Neural cell (in vitro differentiated cells): ENCODE measurements around the gene HEXD.

Experiments
- EZH2 ChIP-seq: fragments of 200-600, 300-800 bp; shearing (Covaris generic), sonication (generic); IDR thresholded peaks from 2 replicates; pipeline ENCODE4 v1.6.1; 2014; ENCODE audit warnings: antibody characterized with exemption, low read length, borderline replicate concordance, mild to moderate bottlenecking; ENCODE audit not compliant: insufficient read depth, poor library complexity, severe bottlenecking
- TAF1 ChIP-seq: IDR thresholded peaks from 2 replicates; pipeline ENCODE4 v1.6.1; 2012; ENCODE audit warnings: low read depth
- TF ChIP-seq, protein P1 (sequence below): fragments of 450-650 bp; IDR thresholded peaks from 2 replicates; pipeline ENCODE4 v1.5.1; 2014; ENCODE audit warnings: antibody characterized with exemption, mild to moderate bottlenecking, moderate library complexity; ENCODE audit not compliant: poor library complexity, severe bottlenecking

DNA sequence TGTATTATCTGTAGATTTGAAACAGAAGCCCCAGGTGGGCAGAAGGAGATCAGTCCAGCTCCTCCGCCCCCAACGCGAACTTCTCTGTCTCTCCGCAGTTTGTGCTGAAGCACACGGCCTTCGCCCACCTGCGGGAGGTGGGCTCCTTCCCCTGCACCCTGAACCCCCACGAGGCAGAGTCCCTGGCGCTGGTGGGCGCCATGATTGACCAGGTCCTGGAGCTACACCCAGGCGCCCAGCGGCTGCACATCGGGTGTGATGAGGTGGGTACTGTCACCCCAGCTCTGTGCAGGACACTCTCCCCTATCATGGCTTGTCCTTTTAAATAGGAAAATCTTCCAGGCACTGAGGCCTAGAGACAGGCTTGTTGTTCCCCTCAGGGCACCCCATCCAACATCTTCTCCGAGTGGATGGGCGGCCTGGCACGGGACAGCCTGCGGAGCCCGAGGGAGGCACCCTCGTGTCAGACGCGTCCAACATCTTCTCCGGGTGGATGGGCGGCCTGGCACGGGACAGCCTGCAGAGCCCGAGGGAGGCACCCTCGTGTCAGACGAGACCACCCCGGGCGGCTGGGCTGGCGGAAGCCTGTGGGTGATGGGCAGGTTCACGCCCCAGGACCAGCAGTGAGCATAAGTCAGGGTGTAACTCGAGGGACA lies 15.5 kb downstream of the HEXD start:
- TF ChIP-seq, protein P1, sequence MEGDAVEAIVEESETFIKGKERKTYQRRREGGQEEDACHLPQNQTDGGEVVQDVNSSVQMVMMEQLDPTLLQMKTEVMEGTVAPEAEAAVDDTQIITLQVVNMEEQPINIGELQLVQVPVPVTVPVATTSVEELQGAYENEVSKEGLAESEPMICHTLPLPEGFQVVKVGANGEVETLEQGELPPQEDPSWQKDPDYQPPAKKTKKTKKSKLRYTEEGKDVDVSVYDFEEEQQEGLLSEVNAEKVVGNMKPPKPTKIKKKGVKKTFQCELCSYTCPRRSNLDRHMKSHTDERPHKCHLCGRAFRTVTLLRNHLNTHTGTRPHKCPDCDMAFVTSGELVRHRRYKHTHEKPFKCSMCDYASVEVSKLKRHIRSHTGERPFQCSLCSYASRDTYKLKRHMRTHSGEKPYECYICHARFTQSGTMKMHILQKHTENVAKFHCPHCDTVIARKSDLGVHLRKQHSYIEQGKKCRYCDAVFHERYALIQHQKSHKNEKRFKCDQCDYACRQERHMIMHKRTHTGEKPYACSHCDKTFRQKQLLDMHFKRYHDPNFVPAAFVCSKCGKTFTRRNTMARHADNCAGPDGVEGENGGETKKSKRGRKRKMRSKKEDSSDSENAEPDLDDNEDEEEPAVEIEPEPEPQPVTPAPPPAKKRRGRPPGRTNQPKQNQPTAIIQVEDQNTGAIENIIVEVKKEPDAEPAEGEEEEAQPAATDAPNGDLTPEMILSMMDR = no peak
- TF ChIP-seq EZH2 (no peak), TAF1 (no peak)
